GM19438 (cell line): ENCODE data around the gene MYLIP.

Source experiments
- ATAC-seq: cut with Tn5 transposase; IDR thresholded peaks from one replicate; pipeline ENCODE4 v1.9.1; 2021; ENCODE audit warnings: low read depth; ENCODE audit not compliant: unreplicated experiment

The MYLIP gene

DNA sequence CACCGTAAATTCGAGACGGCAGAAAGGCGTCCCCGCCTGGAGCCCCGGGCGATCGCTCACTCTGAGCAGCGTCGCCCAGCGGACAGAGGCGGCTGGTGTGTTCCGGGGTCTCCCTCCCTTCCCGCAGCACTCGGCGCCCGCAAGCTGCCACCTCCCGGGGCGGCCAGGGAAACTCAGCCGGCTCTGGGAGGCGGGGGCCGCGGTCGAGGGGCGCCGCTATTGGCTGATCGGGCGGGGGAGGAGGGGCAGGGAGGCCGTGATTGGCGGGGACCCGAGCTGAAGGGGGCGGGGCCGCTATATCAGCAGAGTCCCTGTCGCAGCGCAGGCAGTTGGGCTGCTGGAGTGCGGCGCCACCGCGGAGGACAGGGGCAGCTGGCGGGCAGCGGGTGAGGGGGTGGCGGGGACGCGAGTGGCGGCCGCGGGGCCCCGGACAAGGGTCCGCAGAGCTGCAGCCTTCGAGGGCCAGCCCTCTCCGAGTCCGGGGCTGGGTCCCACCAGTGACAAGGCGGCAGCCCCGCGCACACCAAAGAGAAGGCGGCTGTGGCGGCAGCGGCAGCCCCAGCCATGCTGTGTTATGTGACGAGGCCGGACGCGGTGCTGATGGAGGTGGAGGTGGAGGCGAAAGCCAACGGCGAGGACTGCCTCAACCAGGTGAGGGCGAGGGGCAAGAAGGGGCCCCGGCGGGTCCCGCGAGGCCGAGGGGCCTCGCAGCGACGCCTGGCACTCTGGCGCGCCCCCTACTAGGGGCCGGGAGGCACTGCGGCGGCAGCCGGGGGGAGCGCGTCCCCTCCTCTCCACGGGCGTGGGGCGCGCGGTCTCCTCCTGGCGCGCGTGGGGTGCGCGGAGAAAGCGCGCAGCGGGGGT is at the start of gene MYLIP:
Gene MYLIP (plus strand): TSS at position 328 of the 864 bp plus-strand sequence. CDS start 237 bp downstream, at position 565.
- peak; percentile 71 for ATAC-seq

DNA sequence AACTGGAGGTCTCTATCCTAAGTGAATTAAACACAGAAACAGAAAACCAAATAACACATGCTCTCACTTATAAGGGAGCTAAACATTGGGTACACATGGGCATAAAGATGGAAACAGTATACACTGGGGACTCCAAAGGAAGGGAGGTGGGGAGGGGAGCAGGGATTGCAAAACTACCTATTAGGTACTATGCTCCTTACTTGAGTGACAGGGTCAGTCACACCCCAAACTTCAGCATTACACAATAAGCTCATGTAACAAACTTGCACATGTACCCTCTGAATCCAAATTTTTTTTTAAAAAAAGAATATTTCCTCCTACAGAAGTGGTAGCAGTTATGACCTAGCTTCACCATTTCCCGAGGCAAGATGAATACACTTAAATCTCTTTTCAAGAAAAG is 49.5 kb upstream of the MYLIP start:
- no peak for ATAC-seq

- no peak for ATAC-seq
These were observed 48.7 kb upstream of the MYLIP start for GRCh38 chr6:16080204-16080603.

DNA sequence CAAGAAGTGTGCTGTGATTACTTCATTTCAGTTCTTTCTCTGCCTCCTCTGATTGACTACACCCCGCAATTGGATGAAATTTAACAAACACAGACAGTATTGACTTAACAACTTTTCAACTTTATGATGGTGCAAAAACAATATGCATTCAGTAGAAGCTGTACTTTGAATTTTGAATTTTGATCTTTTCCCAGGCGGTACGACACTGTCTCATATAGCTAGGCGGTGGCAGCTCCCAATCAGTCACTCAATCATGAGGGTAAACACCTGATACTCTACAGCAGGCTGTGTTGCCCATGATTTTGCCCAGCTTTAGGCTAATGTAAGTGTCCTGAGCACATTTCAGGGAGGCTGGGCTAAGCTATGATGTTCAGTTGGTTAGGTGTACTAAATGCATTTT is 47.6 kb upstream of the MYLIP start:
- ATAC-seq, result no peak

- no peak for ATAC-seq
These were observed 46.5 kb upstream of the MYLIP start for GRCh38 chr6:16082361-16082760.

- ATAC-seq, result no peak
These were observed 41.9 kb upstream of the MYLIP start for GRCh38 chr6:16086965-16087364.

- ATAC-seq, result no peak
These were observed 41.5 kb upstream of the MYLIP start for GRCh38 chr6:16087386-16087785.

- ATAC-seq, result no peak
These were observed 40.5 kb upstream of the MYLIP start for GRCh38 chr6:16088409-16088808.

- no peak for ATAC-seq
These were observed 39.4 kb upstream of the MYLIP start for GRCh38 chr6:16089232-16090062.

DNA sequence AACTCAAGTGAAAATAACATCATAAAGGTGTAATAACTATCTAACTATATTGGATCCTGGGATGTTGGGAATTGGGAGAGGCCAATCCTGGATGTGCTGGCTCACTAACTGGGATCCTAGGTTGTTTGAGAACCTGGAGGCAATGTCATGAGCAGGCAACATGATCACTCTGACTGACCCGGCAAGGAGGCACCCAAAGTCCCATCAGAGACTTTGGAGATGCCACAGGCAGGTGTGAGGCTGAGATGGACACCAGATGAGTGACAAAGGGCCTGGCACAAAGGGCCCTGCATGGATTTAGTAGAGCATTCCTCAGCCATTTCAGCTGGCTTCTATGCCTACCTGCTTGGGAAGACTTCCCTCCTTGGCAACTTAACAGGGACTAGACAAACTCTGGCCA is 38.4 kb upstream of the MYLIP start:
- no peak for ATAC-seq

DNA sequence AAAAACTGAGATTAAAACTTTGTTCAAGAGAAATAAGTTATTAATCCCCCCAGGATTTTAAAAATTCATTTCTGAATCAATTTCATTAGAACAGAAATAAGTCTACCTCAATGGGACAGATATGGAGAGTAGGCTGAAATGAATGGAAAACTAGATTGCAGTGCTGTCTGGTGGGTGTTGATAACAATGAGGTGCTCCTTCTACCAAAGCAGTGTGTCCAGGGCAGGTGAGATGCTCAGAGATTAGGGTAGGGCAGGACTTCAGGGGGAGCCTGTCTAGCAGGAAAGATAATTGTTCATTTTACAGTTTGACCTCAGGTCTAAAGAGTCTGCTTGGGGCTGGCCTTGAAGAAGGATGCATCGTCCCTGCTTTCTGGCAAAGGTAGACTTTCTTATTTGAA is 38.0 kb upstream of the MYLIP start:
- ATAC-seq, result no peak

DNA sequence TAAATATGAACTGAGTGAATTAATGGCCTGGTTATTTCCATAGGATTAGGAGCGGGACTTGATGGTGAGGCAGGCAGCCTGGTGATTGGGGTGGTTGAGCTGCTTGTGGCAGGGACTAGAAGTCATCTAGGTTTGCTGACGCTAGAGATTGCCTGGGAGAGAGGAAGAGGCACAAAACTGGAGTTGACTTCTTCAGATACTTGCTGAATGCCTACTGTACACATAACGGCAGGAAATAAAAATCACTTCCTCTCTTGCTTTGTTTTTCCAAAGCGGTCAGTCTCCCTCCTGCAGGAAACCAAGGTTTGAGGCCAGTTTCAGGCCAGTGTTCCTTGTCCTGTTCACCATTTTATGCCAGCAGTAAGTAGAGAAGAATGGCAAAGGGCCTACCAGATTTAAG is 36.7 kb upstream of the MYLIP start:
- ATAC-seq, result no peak

GRCh38 chr6:16092990-16093389 is 35.9 kb upstream of the MYLIP start:
- ATAC-seq, result no peak

- no peak for ATAC-seq
These were observed 33.7 kb upstream of the MYLIP start for GRCh38 chr6:16095180-16095579.

- no peak for ATAC-seq
These were observed 31.3 kb upstream of the MYLIP start for GRCh38 chr6:16097382-16098171.

DNA sequence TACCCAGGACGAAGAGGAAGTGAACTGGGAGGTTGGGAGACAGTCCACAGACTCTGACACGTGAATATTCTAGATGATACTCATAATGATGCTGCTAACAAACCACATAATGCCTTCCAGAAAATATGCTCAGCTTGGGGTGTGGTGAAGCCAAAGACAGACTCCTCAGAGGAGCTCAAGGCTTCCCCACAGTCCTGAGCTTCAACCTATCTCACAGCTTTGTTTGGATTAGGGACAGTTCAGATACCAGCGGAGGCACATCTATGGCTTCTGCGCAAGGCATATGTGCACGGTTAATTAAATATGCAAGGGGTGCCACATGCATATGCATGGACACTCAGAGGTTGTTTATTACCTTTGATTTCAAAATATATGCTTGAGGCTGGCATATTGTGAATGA is 30.7 kb upstream of the MYLIP start:
- no peak for ATAC-seq

DNA sequence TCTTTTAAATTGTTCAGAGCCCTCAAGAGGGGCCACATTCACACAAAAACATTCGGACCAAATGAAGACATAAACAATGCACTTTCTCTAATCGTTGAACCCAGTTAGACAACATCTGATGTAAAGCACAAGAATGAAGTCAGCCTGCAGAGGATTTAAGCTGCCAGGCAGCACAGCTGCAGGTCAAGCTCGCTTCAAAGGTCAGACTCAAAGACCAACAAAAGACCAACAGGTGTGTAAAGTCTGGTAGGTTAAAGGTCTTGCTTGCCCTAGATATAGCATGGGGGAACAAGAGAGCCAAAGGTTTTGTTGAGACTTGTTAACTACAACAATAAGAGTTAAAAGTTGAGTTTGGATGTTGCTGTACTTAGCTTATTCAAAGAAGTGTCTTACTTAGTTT is 26.7 kb upstream of the MYLIP start:
- ATAC-seq, result no peak

DNA sequence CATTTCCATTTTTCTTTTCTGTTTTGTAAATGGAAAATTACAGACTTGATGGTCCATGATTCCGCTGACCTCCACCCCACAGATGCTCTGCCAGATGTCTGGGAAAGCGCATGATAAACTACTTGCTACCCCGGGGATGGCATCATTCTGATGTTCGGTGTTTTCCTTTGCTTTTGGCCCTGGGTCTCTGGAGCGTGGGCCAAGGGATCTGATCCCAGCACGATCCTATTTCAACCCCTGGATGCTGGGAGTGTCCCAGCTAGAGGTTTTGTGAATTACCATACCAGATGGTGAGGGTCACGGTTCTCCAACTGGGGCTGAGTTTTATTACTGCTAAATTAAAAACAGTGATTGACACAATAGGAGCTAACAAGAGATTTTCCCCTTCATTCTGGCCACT is 25.2 kb upstream of the MYLIP start:
- no peak for ATAC-seq

- no peak for ATAC-seq
These were observed 24.1 kb upstream of the MYLIP start for GRCh38 chr6:16104624-16105433.

GRCh38 chr6:16105854-16106253 is 23.0 kb upstream of the MYLIP start:
- no peak for ATAC-seq
